Heart right ventricle (tissue), 16 donors: ENCODE measurements around the gene ULK4. TPM values are rescaled to one million over a fixed set of nuclear protein-coding genes. Genes with fewer than 3 reads are reported as not detected.

Experiments used
- ATAC-seq, 8 donors: fragments of 200-7000 bp; cut with Tn5 transposase; one replicate each; pipeline ENCODE4 v1.9.1; 2020; ENCODE audit warnings: mild to moderate bottlenecking in 8 of 8, moderate library complexity in 8 of 8, moderate number of reproducible peaks in 1 of 8
- DNase-seq, 2 donors: peaks; one replicate each; pipeline ENCODE4 v3.0.0-alpha.2; 2020
- H3K27ac ChIP-seq, 10 donors: fragments of 200-600 bp; sonication (generic) in 2 of 10; one replicate each; pipeline versions ENCODE4 v1.5.0 to v1.8.0; 2020 to 2022; ENCODE audit warnings: mild to moderate bottlenecking in 3 of 10
- H3K27me3 ChIP-seq, 7 donors: fragments of 200-600 bp; one replicate each; pipeline ENCODE4 v1.8.0; 2021 to 2022; ENCODE audit warnings: mild to moderate bottlenecking in 2 of 7
- H3K36me3 ChIP-seq, 9 donors: fragments of 200-600 bp; sonication (generic) in 1 of 9; one replicate each; pipeline versions ENCODE4 v1.5.0 to v1.8.0; 2020 to 2022; ENCODE audit warnings: mild to moderate bottlenecking in 2 of 9
- H3K4me1 ChIP-seq, 9 donors: fragments of 200-600 bp; sonication (generic) in 1 of 9; one replicate each; pipeline versions ENCODE4 v1.5.0 to v1.8.0; 2020 to 2022; ENCODE audit warnings: mild to moderate bottlenecking in 4 of 9
- H3K4me3 ChIP-seq, 10 donors: fragments of 200-600 bp; sonication (generic) in 2 of 10; one replicate each; pipeline versions ENCODE4 v1.5.0 to v1.8.0; 2020 to 2022; ENCODE audit warnings: mild to moderate bottlenecking in 7 of 10, moderate library complexity in 2 of 10
- H3K9me3 ChIP-seq, 11 donors: fragments of 200-600 bp in 10 of 11; sonication (generic) in 2 of 11; one replicate each; pipeline versions ENCODE4 v1.5.0 to v1.8.0; 2013 to 2022; ENCODE audit warnings: mild to moderate bottlenecking in 2 of 11, control low read depth in 1 of 11, moderate library complexity in 1 of 11
- CTCF ChIP-seq, 9 donors: fragments of 200-600 bp; sonication (generic) in 2 of 9; IDR thresholded peaks; one replicate each; pipeline versions ENCODE4 v1.5.0 to v1.8.0; 2021 to 2022; ENCODE audit warnings: antibody characterized with exemption in 9 of 9, mild to moderate bottlenecking in 5 of 9, moderate library complexity in 1 of 9
- WGBS, 2 donors: extraction: QIAGEN DNeasy Blood & Tissue Kit; methylation state at CpG; one replicate each; pipeline ENCODE4 v1.1.7; 2013; ENCODE audit warnings: inconsistent platforms in 1 of 2; 5-methylcytosine and 5-hydroxymethylcytosine counted together
- intact Hi-C, 10 donors: fragments of 100-400 bp; cut with DNase I; formaldehyde crosslinking; loops; one replicate each; pipeline versions ENCODE4 v1.11.1 to v1.14.2; 2022
- polyA plus RNA-seq, 2 donors: library from polyadenylated mRNA; stranded (reverse); fragments of 200-250 nt; gene quantifications; one replicate each; pipeline ENCODE4 v1.2.3, GENCODE V29; 2013
- total RNA-seq, 10 donors: library from RNA; stranded (reverse); fragmentation: NEBNext Ultra II Directional in 3 of 10; extraction: Animal tissue kit (Norgen Biotek cat#: 25700) in 3 of 10; gene quantifications; one replicate each; pipeline versions ENCODE4 v1.2.1 to v1.2.4, GENCODE V29; 2021 to 2023
- donor health status: Arrhythmogenic right ventricular cardiomyopathy.
- donor health status: ischemic (EF 13 %, LVEDD 7.1; RV severe dilation, severe dysfunction).
- donor health status: healthy with polysubstance abuse.
- donor health status: DM: no; HTN: yes; CAD: no.
- donor health status: DM: no; HTN: no; CAD: no.
- donor health status: ischemic (EF 25% LVEDD 6.9; RV normal size, moderate dysfunction).
- donor health status: ischemic (EF 25% LVEDD 5.7; RV mildly dilated, moderate dysfunction).
- donor health status: healthy.
- donor health status: DM: yes; HTN: yes; CAD: no.
- donor health status: Ischemic cardiomyopathy.
- donor health status: ischemic (EF 35%, LVEDD 5.7; RV mildly dilated, moderate dysfunction).
- donor health status: nonischemic (EF 11% LVEDD 7.7; RV severe dilation, severe dysfunction).
- donor health status: DM: yes; HTN: yes; CAD: no.
- donor health status: PGD.
- donor health status: ischemic (EF 29% LVEDD 5.4; RV normal size, mild dysfunction).
- donor health status: nonischemic (EF 23%, LVEDD 6.1; RV moderate dilation, normal function).

ULK4 gene
- total and polyA plus RNA-seq, 12 donors: 1.4 to 11.4 (median 2.6) TPM

- intact Hi-C loops: no loop called here
- Histone ChIP-seq H3K27me3 (no peaks in the 10 kb centered on the region), H3K4me1 (peaks cover 0 to 17% (median 0%) of the 10 kb centered on the region in 9 donors), H3K9me3 (peaks cover 0 to 13% (median 0%) of the 10 kb centered on the region in 11 donors), H3K27ac (no peak overlapping the region), H3K4me3 (no peak overlapping the region), H3K36me3 (no peaks in the 10 kb centered on the region)
- no peak for TF ChIP-seq CTCF (IDR thresholded peaks at IDR 0.05)
- DNase-seq (no peak), ATAC-seq (no peak)
- WGBS, 2 donors: 94 to 100% methylated on average over 2 of the region's 2 CpGs
Measured at GRCh38 chr3:41519746-41520145, 442.2 kb downstream of the ULK4 start.

GRCh38 chr3:41518626-41519025 lies 443.3 kb downstream of the ULK4 start:
- Histone ChIP-seq H3K4me1 (peaks cover 0 to 17% (median 0%) of the 10 kb centered on the region in 9 donors), H3K4me3 (no peak overlapping the region), H3K27ac (no peak overlapping the region), H3K9me3 (peaks cover 0 to 13% (median 0%) of the 10 kb centered on the region in 11 donors), H3K27me3 (no peaks in the 10 kb centered on the region), H3K36me3 (no peaks in the 10 kb centered on the region)
- no peak for TF ChIP-seq CTCF (IDR thresholded peaks at IDR 0.05)
- WGBS, 2 donors: 70 to 71% methylated on average over 4 of the region's 4 CpGs
- ATAC-seq: no peak
- no peak for DNase-seq
- intact Hi-C loops: no loop called here

- no peak for DNase-seq
- Histone ChIP-seq H3K9me3 (peaks cover 0 to 43% (median 9%) of the 10 kb centered on the region in 11 donors), H3K27me3 (no peaks in the 10 kb centered on the region), H3K36me3 (no peaks in the 10 kb centered on the region), H3K27ac (no peak overlapping the region), H3K4me3 (no peak overlapping the region), H3K4me1 (no peaks in the 10 kb centered on the region)
- ATAC-seq: no peak
- intact Hi-C loops: no loop called here
- WGBS, 2 donors: 94 to 97% methylated on average over 7 of the region's 7 CpGs
- no peak for TF ChIP-seq CTCF (IDR thresholded peaks at IDR 0.05)
Measured at GRCh38 chr3:41508063-41508696, 453.7 kb downstream of the ULK4 start.

GRCh38 chr3:41507336-41508062 lies 454.4 kb downstream of the ULK4 start:
- Histone ChIP-seq H3K4me3 (no peak overlapping the region), H3K9me3 (peaks cover 0 to 37% (median 9%) of the 10 kb centered on the region in 11 donors), H3K4me1 (no peaks in the 10 kb centered on the region), H3K27me3 (no peaks in the 10 kb centered on the region), H3K27ac (no peak overlapping the region), H3K36me3 (no peaks in the 10 kb centered on the region)
- DNase-seq (no peak), ATAC-seq (no peak)
- intact Hi-C loops: no loop called here
- TF ChIP-seq CTCF (IDR thresholded peaks at IDR 0.05): no peak
- 65 to 71% methylated on average over 2 of the region's 2 CpGs for WGBS, 2 donors
